ENCODE measurements around the gene CLCN4.

GRCh38 chrX:10158279-10159144, 1.7 kb downstream of the CLCN4 start:
- TF ChIP-seq CTCF (IDR thresholded peaks at IDR 0.05 in 4 of 5, conservative IDR thresholded peaks at IDR 0.05 in 1 of 5) (no peak), POLR2A (IDR thresholded peaks at IDR 0.05) (peak in 1 of 2 donors; percentile 41)
